ENCODE data around the gene SCN8A. TPM values are rescaled to one million over a fixed set of nuclear protein-coding genes. Genes with fewer than 3 reads are reported as not detected.

The SCN8A gene
- total RNA-seq, 1 experiment from 2014 or later, result 5.4 TPM

DNA sequence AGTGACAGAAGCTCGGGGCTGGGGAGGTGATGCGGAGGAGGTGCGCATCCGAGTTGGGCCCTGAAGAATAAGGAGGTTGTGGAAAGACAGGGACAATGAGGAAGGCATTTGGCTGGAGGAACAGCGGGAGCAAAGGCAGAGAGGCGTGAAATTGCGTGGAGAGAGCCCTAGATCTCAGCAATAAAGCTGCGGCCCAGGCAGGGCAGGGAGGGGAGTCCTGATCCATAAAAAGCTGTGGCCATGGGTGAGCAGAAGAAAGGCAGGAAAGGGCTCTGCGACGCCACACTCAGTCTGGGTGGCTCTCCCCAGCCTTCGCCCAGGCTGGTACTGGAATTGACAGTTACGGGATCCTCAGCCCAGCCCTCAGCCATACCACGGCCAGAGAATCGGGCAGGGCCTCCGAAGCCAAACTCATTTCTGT lies 255.2 kb downstream of the SCN8A start:
- peak overlapping the region; percentile 7 for H3K4me3 Mint-ChIP-seq (ENCODE audit: low read depth, unreplicated experiment)
- intact Hi-C loops (cut with micrococcal nuclease; ENCODE audit: unreplicated experiment), result no loop called here

DNA sequence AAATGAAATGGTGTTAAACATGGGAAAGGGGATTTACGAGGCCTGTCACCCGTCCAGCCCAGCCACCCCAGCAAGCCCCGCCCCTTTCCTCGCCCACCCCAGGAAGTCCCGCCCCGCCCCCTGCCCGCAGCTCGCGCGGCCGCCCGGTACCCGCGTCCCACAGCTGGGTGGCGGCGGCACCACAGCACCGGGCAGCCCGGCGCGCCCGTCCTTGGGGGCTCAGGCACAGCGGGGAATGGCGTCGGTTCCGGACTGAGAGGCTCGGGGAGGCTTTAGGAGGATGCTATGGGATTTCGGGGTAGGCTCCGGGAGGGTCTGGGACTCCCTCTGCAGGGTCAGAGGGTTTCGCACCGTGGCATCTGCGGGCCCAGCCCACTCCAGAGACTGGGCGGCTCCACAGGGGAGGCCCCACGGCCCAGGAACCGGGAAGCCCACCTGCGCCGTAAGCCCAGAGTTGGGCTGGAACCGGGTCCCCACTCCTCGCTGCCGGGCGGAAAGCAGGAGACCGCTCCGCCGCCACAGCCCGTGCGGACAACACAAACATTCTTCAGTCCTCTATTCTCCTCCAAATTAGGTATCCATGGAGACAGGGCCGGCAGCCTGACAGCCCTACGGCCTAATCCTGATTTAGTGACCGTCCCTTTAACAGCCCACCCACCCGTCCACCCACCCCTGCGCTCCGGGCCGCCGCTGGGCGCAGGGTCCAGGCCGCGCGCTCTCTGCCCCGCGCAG lies 256.0 kb downstream of the SCN8A start:
- H3K36me3 Mint-ChIP-seq (ENCODE audit: insufficient read depth, unreplicated experiment), result no peaks in the 10 kb centered on the region
- no TSS peak for BruUV-seq (replicated peaks)
- H3K4me3 Mint-ChIP-seq (ENCODE audit: low read depth, unreplicated experiment), result peak overlapping the region; percentile 7
- TF ChIP-seq, protein P1, sequence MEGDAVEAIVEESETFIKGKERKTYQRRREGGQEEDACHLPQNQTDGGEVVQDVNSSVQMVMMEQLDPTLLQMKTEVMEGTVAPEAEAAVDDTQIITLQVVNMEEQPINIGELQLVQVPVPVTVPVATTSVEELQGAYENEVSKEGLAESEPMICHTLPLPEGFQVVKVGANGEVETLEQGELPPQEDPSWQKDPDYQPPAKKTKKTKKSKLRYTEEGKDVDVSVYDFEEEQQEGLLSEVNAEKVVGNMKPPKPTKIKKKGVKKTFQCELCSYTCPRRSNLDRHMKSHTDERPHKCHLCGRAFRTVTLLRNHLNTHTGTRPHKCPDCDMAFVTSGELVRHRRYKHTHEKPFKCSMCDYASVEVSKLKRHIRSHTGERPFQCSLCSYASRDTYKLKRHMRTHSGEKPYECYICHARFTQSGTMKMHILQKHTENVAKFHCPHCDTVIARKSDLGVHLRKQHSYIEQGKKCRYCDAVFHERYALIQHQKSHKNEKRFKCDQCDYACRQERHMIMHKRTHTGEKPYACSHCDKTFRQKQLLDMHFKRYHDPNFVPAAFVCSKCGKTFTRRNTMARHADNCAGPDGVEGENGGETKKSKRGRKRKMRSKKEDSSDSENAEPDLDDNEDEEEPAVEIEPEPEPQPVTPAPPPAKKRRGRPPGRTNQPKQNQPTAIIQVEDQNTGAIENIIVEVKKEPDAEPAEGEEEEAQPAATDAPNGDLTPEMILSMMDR (IDR thresholded peaks at IDR 0.05; ENCODE audit: unreplicated experiment), result no peak
- intact Hi-C loops (cut with micrococcal nuclease; ENCODE audit: unreplicated experiment), result no loop called here
- peaks cover 7% of the 10 kb centered on the region for H3K4me1 Mint-ChIP-seq (ENCODE audit: low read depth, unreplicated experiment)
- CTCF ChIA-PET, result interaction anchor here (0.6 kb wide), 1 partner anchor 14 kb away, joined by 5 read pairs; no protein-coding TSS in a partner anchor
- H3K9me3 Mint-ChIP-seq (ENCODE audit: low read depth, unreplicated experiment), result no peaks in the 10 kb centered on the region
- H3K27ac Mint-ChIP-seq (ENCODE audit: unreplicated experiment), result no peak overlapping the region
- peak; percentile 22 for DNase-seq
- H3K27me3 Mint-ChIP-seq (ENCODE audit: unreplicated experiment), result peaks cover 75% of the 10 kb centered on the region

More for the DNA sequence above, 255.2 kb downstream of the SCN8A start:
- CTCF ChIA-PET, result no interaction called here
- no peak overlapping the region for H3K27ac Mint-ChIP-seq (ENCODE audit: unreplicated experiment)
- no peaks in the 10 kb centered on the region for H3K9me3 Mint-ChIP-seq (ENCODE audit: low read depth, unreplicated experiment)
- TF ChIP-seq, protein P1 (IDR thresholded peaks at IDR 0.05; ENCODE audit: unreplicated experiment), result no peak
- BruUV-seq (replicated peaks), result no TSS peak
- H3K27me3 Mint-ChIP-seq (ENCODE audit: unreplicated experiment), result peaks cover 75% of the 10 kb centered on the region
- DNase-seq, result no peak
- peaks cover 7% of the 10 kb centered on the region for H3K4me1 Mint-ChIP-seq (ENCODE audit: low read depth, unreplicated experiment)
- no peaks in the 10 kb centered on the region for H3K36me3 Mint-ChIP-seq (ENCODE audit: insufficient read depth, unreplicated experiment)

DNA sequence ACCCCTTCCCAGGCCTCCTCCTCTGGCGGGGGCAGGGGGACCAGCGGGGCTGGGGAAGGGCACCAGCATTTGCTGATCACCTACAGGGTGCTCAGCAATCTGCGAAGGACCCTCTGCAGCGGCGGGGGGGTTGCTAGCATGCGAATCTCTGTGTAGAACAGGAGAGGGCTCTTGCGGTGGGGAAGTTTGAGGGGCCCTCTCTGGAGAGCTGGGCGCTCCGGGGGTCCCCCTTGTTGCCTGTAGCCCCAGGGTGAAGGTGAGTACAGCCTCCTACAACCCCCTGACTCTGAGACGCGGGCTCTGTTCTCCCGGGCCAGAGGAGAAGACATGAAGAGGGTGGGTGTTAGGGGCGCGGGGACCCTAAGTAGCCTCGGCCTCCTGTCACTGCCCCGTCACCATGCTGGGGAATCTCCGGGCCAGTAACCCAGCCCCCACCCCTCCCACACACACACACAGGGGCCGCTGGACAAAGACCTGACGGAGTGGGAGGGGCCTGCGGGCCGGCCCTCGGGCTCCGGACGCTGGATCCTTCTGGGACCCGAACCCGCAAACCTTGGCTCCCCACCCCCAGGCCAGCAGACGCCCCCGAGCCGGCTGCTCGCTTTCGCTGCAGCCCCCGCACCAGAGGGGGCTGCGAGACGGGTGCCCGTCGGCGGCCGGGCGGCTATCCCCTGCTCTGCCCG lies 256.8 kb downstream of the SCN8A start:
- intact Hi-C loops (cut with micrococcal nuclease; ENCODE audit: unreplicated experiment), result no loop called here
- Mint-ChIP-seq H3K27me3 (ENCODE audit: unreplicated experiment) (peaks cover 75% of the 10 kb centered on the region), H3K9me3 (ENCODE audit: low read depth, unreplicated experiment) (no peaks in the 10 kb centered on the region), H3K4me1 (ENCODE audit: low read depth, unreplicated experiment) (peaks cover 7% of the 10 kb centered on the region), H3K4me3 (ENCODE audit: low read depth, unreplicated experiment) (peak overlapping the region; percentile 7), H3K27ac (ENCODE audit: unreplicated experiment) (no peak overlapping the region), H3K36me3 (ENCODE audit: insufficient read depth, unreplicated experiment) (no peaks in the 10 kb centered on the region)
- TF ChIP-seq, protein P1 (IDR thresholded peaks at IDR 0.05; ENCODE audit: unreplicated experiment), result no peak
- CTCF ChIA-PET, result no interaction called here
- no TSS peak for BruUV-seq (replicated peaks)
- no peak for DNase-seq

DNA sequence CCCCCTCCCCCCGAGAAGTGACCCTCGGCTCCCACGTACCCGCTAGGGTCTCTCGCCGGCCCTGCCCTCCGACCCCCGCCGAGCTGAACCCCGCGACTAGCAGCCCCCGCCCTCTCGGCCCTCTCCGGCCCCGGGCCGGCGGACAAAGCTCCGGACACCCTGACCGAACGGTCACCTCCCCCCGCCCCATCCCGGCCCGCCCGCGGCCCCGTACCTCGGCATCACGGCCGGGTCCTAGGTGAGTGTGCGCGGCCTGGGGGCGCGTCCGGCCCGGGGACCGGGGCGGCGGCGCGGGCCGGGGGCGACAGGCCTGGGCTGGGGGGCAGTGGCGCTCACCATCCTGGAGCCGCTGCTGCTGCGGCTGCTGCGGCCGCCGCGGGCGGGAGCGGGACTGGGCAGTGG lies 257.3 kb downstream of the SCN8A start, which contains the start of gene FIGNL2:
FIGNL2 (minus strand) TSS at position 393 of the 402 bp plus-strand sequence. CDS start 26,305 bp downstream, outside the sequence.
- Mint-ChIP-seq H3K9me3 (ENCODE audit: low read depth, unreplicated experiment) (no peaks in the 10 kb centered on the region), H3K4me1 (ENCODE audit: low read depth, unreplicated experiment) (peaks cover 7% of the 10 kb centered on the region), H3K36me3 (ENCODE audit: insufficient read depth, unreplicated experiment) (no peaks in the 10 kb centered on the region), H3K27ac (ENCODE audit: unreplicated experiment) (no peak within 1 kb of the TSS), H3K4me3 (ENCODE audit: low read depth, unreplicated experiment) (peak within 1 kb of the TSS; percentile 7), H3K27me3 (ENCODE audit: unreplicated experiment) (peaks cover 75% of the 10 kb centered on the region)
- no TSS peak for BruUV-seq (replicated peaks)
- intact Hi-C loops (cut with micrococcal nuclease; ENCODE audit: unreplicated experiment), result no loop called here
- DNase-seq, result no peak
- TF ChIP-seq, protein P1 (IDR thresholded peaks at IDR 0.05; ENCODE audit: unreplicated experiment), result no peak
- CTCF ChIA-PET, result no interaction called here
